C1 segment of cervical spinal cord (tissue), 14 donors: ENCODE measurements around the gene CCDC85A.
A peak's percentile ranks its signal among the peaks of the same experiment; 100 is the strongest.

ENCODE experiments used
- DNase-seq, 14 donors: peaks; one replicate each; lab custom pipeline; 2025; lab: John Stamatoyannopoulos, UW

The CCDC85A gene

GRCh38 chr2:56297671-56298070 lies 113.9 kb downstream of the CCDC85A start:
- peak in 1 of 14 donors; percentile 69 for DNase-seq

GRCh38 chr2:56299171-56299691 lies 115.4 kb downstream of the CCDC85A start:
- DNase-seq, result peak in 2 of 14 donors; percentile 21 to 36

GRCh38 chr2:56309626-56310170 lies 125.9 kb downstream of the CCDC85A start:
- no peak for DNase-seq

- DNase-seq, result peak in 1 of 14 donors; percentile 48
Observed at GRCh38 chr2:56313500-56313921, 129.7 kb downstream of the CCDC85A start.

GRCh38 chr2:56314371-56314770 lies 130.6 kb downstream of the CCDC85A start:
- DNase-seq, result no peak

GRCh38 chr2:56314796-56315195 lies 131.0 kb downstream of the CCDC85A start:
- DNase-seq, result no peak

- no peak for DNase-seq
Observed at GRCh38 chr2:56315376-56315775, 131.6 kb downstream of the CCDC85A start.

- no peak for DNase-seq
Observed at GRCh38 chr2:56316011-56316410, 132.2 kb downstream of the CCDC85A start.

GRCh38 chr2:56318147-56318546 lies 134.4 kb downstream of the CCDC85A start:
- DNase-seq, result no peak

- no peak for DNase-seq
Observed at GRCh38 chr2:56325661-56326345, 142.0 kb downstream of the CCDC85A start.

- DNase-seq, result no peak
Observed at GRCh38 chr2:56326346-56326741, 142.6 kb downstream of the CCDC85A start.

GRCh38 chr2:56331810-56332209 lies 148.0 kb downstream of the CCDC85A start:
- no peak for DNase-seq

GRCh38 chr2:56333812-56334485 lies 150.2 kb downstream of the CCDC85A start:
- DNase-seq, result no peak

- no peak for DNase-seq
Observed at GRCh38 chr2:56334622-56335021, 150.8 kb downstream of the CCDC85A start.

- no peak for DNase-seq
Observed at GRCh38 chr2:56335101-56335500, 151.3 kb downstream of the CCDC85A start.

GRCh38 chr2:56337342-56337741 lies 153.6 kb downstream of the CCDC85A start:
- no peak for DNase-seq

- DNase-seq, result no peak
Observed at GRCh38 chr2:56338232-56338631, 154.4 kb downstream of the CCDC85A start.

GRCh38 chr2:56344771-56345170 lies 161.0 kb downstream of the CCDC85A start:
- no peak for DNase-seq

GRCh38 chr2:56347881-56348280 lies 164.1 kb downstream of the CCDC85A start:
- no peak for DNase-seq

- peak in 2 of 14 donors; percentile 5 to 14 for DNase-seq
Observed at GRCh38 chr2:56348392-56349210, 164.8 kb downstream of the CCDC85A start.

GRCh38 chr2:56357655-56358295 lies 174.0 kb downstream of the CCDC85A start:
- peak in 1 of 14 donors; percentile 74 for DNase-seq
